DND-41 (cell line): ENCODE measurements around the gene EMP1.

Experiments
- EZH2 ChIP-seq: IDR thresholded peaks from 3 replicates; pipeline ENCODE4 v1.6.1; 2012; ENCODE audit warnings: borderline replicate concordance, low read depth, mild to moderate bottlenecking, moderate library complexity, low read length, inconsistent platforms; ENCODE audit not compliant: severe bottlenecking
- TF ChIP-seq, protein P1 (sequence below): IDR thresholded peaks from 2 replicates; pipeline ENCODE4 v1.5.1; 2012; ENCODE audit warnings: borderline replicate concordance, low read length, moderate library complexity, mild to moderate bottlenecking; ENCODE audit not compliant: poor library complexity, severe bottlenecking; ENCODE audit errors: extremely low read depth

DNA sequence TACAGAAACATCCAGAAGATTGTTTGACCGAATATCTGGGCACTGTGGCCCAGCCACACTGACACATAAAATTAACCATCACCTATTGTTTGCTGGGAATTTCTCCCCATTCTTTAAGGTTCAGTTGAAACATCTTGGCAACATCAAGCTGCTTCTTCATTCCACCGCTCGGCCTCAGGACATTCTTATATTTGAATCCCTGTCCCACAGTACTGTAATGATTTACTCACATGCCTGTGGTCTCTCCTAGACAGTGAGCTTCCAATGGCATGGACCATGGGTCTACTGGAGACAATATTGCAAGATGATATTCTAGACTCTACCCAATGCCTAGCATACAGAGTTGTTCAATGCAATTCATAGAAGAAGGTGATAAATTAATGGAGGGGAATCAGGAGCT lies 56.1 kb downstream of the EMP1 start:
- TF ChIP-seq, protein P1, sequence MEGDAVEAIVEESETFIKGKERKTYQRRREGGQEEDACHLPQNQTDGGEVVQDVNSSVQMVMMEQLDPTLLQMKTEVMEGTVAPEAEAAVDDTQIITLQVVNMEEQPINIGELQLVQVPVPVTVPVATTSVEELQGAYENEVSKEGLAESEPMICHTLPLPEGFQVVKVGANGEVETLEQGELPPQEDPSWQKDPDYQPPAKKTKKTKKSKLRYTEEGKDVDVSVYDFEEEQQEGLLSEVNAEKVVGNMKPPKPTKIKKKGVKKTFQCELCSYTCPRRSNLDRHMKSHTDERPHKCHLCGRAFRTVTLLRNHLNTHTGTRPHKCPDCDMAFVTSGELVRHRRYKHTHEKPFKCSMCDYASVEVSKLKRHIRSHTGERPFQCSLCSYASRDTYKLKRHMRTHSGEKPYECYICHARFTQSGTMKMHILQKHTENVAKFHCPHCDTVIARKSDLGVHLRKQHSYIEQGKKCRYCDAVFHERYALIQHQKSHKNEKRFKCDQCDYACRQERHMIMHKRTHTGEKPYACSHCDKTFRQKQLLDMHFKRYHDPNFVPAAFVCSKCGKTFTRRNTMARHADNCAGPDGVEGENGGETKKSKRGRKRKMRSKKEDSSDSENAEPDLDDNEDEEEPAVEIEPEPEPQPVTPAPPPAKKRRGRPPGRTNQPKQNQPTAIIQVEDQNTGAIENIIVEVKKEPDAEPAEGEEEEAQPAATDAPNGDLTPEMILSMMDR: no peak
- TF ChIP-seq EZH2: no peak
